ENCODE measurements around the gene KCMF1.

Gene KCMF1

DNA sequence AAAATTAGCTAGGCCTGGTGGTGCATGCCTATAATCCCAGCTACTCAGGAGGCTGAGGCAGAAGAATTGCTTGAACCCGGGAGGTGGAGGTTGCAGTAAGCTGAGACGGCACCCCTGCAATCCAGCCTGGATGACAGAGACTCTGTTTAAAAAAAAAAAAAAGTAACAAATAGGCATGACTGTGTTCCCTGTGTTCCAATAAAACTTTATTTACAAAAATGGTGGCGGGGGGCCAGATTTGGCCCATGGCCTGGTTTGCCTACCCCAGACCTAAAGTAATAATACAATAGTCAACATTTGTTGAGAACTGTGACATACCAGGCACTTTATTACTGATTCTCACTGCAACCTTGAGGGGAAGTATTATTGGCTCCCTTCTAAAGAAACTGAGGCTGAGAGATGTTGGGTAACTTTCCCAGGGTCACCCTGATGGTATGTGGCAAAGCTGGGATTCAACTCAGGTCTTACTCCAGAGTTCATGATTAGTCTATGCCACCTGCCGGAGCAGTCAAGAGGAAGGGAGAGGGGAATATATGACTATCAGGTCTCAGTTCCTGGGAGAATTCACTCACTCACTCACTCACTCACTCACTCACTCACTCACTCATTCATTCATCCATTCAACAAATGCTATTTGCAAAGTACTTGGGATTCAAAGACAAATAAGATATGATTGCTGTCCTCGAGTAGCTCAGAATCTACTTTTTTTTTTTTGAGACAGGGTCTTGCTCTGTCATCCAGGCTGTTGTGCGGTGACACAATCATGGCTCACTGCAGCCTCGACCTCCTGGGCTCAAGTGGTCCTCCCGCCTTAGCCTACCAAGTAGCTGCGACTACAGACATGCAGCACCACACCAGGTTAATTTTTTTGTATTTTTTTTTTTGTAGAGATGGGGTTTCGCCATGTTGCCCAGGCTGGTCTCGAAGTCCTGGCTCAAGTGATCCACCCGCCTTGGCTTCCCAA, 14.3 kb upstream of the KCMF1 start:
- no peak for DNase-seq (ENCODE audit: low read depth)

- no peak for DNase-seq (ENCODE audit: low read depth)
These were observed 13.2 kb upstream of the KCMF1 start for GRCh38 chr2:84957771-84958134.

- peak; percentile 99 for DNase-seq (ENCODE audit: low read depth)
These were observed 12.6 kb upstream of the KCMF1 start for GRCh38 chr2:84958135-84959059.

DNA sequence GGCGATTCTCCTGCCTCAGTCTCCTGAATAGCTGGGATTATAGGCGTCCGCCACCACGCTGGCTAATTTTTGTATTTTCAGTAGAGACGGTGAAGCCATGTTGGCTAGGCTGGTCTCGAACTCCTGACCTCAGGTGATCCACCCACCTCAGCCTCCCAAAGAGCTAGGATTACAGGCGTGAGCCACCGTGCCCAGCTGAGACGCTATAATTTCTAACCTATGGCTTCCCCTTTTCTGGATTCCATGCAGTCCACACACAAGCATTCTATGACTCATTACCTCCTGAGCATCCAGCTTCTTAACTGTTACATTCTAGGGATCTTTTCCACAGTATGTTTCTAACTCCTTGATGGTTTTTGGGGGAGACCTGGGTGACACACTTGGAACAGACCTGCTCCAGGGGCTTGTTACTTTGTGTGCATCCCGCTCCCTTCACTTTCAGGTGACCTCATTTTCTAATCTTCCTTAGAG, 11.8 kb upstream of the KCMF1 start:
- DNase-seq (ENCODE audit: low read depth), result peak; percentile 95

GRCh38 chr2:84959566-84960506, 11.1 kb upstream of the KCMF1 start:
- DNase-seq (ENCODE audit: low read depth), result peak; percentile 65

- no peak for DNase-seq (ENCODE audit: low read depth)
These were observed 8.0 kb upstream of the KCMF1 start for GRCh38 chr2:84962917-84963316.

GRCh38 chr2:84963323-84963691, 7.7 kb upstream of the KCMF1 start:
- no peak for DNase-seq (ENCODE audit: low read depth)

- peak; percentile 97 for DNase-seq (ENCODE audit: low read depth)
These were observed 7.1 kb upstream of the KCMF1 start for GRCh38 chr2:84963692-84964405.

GRCh38 chr2:84964406-84965191, 6.4 kb upstream of the KCMF1 start:
- DNase-seq (ENCODE audit: low read depth), result peak; percentile 37

DNA sequence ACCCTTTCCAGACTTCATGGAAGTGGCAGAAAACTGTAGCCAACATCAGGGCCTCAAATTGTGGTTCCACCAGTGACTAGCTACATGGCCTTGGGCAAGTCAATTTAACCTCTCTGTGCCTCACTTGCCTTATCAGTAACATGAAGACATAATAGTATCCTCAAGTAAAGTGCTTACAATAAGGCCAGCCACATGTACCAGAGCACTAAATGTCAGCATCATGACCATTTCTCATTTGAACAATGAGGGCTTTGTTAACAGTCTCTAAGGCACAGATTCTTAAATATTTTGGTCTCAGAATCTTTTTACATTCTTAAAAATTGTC, 5.8 kb upstream of the KCMF1 start:
- DNase-seq (ENCODE audit: low read depth), result no peak

DNA sequence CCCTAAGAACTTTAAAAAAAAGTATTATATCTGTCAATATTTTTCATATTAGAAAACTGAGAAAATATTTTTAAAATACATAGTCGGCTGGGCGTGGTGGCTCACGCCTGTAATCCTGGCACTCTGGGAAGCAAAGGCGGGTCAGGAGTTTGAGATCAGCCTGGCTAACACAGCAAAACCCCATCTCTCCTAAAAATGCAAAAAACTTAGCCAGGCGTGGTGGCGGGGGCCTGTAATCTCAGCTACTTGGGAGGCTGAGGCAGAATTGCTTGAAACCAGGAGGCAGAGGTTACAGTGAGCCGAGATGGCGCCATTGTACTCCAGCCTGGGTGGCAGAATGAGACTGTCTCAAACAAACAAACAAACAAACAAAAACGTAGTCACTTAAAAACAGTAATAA, 5.1 kb upstream of the KCMF1 start:
- DNase-seq (ENCODE audit: low read depth), result no peak

DNA sequence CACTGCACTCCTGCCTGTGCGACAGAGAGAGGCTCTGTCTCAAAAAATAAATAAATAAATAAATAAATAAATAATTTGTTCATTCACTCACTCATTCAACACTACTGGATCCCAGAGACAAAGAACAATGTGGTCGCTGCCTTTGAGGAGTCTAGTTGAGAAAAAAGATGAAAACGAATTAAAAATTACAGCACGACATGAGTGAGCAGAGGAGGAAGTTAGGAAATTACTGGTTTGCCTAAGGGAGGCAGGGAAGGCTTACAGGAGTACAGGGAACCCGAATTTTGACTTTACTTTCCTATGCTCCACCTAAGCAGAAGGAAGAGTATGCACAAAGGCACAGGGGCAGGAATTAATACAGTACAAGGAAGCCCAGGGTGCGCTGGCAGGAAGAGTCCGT, 4.2 kb upstream of the KCMF1 start:
- DNase-seq (ENCODE audit: low read depth), result no peak

DNA sequence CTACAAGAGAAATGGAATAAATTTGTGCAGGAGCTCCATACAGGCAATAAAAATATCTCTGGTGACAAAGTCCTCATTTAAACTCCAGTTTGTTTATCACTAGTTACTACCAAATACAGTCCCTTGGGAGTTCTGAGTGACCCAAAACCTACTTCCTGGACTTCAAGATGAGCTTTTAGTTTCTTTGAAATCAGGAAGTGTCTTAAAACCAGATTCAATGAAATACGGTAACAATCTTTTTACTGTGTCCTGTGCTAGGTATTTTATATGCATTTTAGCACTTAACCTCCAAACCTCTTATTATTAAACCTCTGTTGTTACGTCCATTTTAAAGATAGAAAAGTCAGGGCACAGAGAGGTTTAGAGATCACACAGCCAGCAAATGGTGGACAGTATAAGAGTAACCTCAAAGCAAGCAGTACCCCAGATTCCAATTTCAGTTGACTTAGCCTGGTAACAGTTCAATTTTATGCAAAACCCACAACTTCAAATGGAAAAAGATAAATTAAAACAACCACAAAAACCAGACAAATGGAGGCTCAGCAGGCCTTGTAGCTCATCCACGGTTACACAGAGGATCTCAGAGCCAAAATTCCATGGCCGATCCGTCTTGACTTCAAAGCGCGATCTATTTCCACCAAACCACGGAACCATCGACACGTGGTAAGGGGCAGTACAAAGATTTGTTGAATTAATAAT, 1.3 kb upstream of the KCMF1 start:
- DNase-seq (ENCODE audit: low read depth), result peak; percentile 48

- DNase-seq (ENCODE audit: low read depth), result peak; percentile 61
These were observed 622 bp upstream of the KCMF1 start for GRCh38 chr2:84970210-84970867.

GRCh38 chr2:84971510-84972206, 697 bp downstream of the KCMF1 start:
- DNase-seq (ENCODE audit: low read depth), result peak; percentile 55

GRCh38 chr2:84972207-84972783, 1.3 kb downstream of the KCMF1 start:
- DNase-seq (ENCODE audit: low read depth), result peak; percentile 57

DNA sequence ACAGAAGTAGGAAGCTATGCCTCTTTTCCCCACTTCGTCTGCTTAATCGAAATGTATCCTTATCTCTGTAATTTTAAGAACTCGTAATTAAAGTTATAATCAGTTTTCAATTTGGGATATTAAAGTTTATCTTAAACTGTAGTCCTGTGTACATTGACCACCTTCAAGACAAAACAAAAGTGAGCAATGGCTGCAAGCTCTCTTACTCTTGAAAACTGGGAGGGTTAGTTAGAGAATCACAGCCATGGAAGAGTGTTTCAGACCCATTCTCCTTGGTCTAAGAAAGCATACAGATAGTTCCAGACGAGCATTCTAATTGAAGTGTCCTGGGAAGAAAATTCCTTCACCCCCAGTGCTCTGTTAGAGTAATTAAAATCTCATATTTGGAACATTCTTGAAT, 2.0 kb downstream of the KCMF1 start:
- DNase-seq (ENCODE audit: low read depth), result peak; percentile 36

All from ELR (cell line).